Fibroblast of lung (primary cell): ENCODE data around the gene DDX47.

Experiments used
- CTCF ChIP-seq, 2 donors: IDR thresholded peaks in 1 of 2; conservative IDR thresholded peaks in 1 of 2; 1 replicate in 1 of 2; 2 replicates in 1 of 2; pipeline ENCODE4 v1.5.1; 2011 to 2012; ENCODE audit warnings: low read length in 2 of 2, control low read depth in 1 of 2, inconsistent platforms in 1 of 2, low read depth in 1 of 2, mild to moderate bottlenecking in 1 of 2
- EZH2 ChIP-seq: IDR thresholded peaks from 2 replicates; pipeline ENCODE4 v1.5.1; 2012; ENCODE audit warnings: low read length, control low read depth, mild to moderate bottlenecking; ENCODE audit errors: missing control alignments

DNA sequence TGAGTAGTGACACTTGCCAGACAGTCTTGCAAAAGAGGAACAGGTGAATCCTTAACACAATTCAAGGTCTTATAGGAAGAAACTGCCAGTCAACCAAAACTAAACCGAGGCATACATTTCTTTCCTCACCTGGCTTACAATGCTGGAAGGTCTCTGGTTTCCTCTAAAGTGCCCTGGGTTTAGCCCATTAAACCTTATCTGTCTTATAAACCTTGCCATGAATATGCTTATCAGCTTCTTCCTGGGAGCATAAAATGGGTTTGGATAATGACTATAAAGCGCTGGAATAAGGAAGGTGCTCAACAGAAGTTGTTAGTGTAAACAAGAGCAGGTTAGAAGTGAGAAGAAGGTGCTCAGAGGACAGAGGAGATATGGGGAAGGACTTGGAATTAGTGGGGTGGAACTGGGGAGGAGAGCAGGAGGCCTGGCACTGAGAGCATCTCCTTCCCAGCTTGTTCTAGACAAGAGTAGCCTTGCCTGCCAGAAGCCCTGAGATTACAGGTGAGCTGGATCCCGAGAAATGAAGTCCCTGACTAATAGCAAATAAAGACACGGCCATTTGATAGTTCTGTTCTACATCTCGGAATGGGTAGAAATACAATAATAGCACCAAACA, 64.1 kb downstream of the DDX47 start:
- TF ChIP-seq CTCF (conservative IDR thresholded peaks at IDR 0.05 in 1 of 2, IDR thresholded peaks at IDR 0.05 in 1 of 2; ENCODE audit: low read depth in 1 of 2, low read length in 2 of 2) (no peak), EZH2 (no peak)
